HCT116 (cell line): ENCODE results near the gene ZNF236. TPM values are rescaled to one million over a fixed set of nuclear protein-coding genes. Genes with fewer than 3 reads are reported as not detected.

ENCODE experiments used
- ATAC-seq: fragments of 200-7000 bp; cut with Tn5 transposase; 2 replicates; pipeline ENCODE4 v1.9.1; 2020; ENCODE audit warnings: mild to moderate bottlenecking, moderate library complexity
- BruUV-seq: library from RNA; stranded (reverse); fragments of 400-500 nt; replicated peaks from 2 replicates; lab custom pipeline; 2021; lab: Mats Ljungman, UMichigan
- CTCF ChIA-PET: fragments of 300-600 bp; sonication (Branson Sonifier 250); formaldehyde crosslinking; loops from one replicate; lab custom pipeline; 2021; ENCODE audit warnings: antibody characterized with exemption; lab: Charles Lee
- POLR2A ChIA-PET: fragments of 300-600, 350-600 bp; sonication (Branson Sonifier 250); formaldehyde crosslinking; loops from one replicate; lab custom pipeline; 2021; ENCODE audit warnings: antibody characterized with exemption; lab: Charles Lee
- RAD21 ChIA-PET, 2 experiments: fragments of 300-600 bp; sonication (Branson Sonifier 250); formaldehyde crosslinking; loops; one replicate each; lab custom pipeline; 2023; ENCODE audit warnings: low total read pairs in 2 of 2; ENCODE audit not compliant: uncharacterized antibody in 2 of 2, unreplicated experiment in 2 of 2, low non-redundant PET in 1 of 2; lab: Charles Lee
- DNase-seq: peaks from one replicate; pipeline ENCODE4 v3.0.0-alpha.2; 2010; ENCODE audit warnings: low read depth, low spot score
- H2AFZ ChIP-seq: fragments of 200-600 bp; shearing (Covaris generic), sonication (generic); 2 replicates; pipeline ENCODE4 v1.6.1; 2017; ENCODE audit warnings: low read depth, mixed run types, mixed read lengths, antibody characterized with exemption, low read length; ENCODE audit not compliant: poor library complexity, severe bottlenecking
- H3K27ac ChIP-seq: 2 replicates; pipeline ENCODE4 v1.5.1; 2012; ENCODE audit warnings: low read depth, low read length
- H3K27me3 ChIP-seq: fragments of 200-600 bp; sonication (generic); 2 replicates; pipeline ENCODE4 v1.6.1; 2016; ENCODE audit warnings: mixed run types, low read length, mixed read lengths; ENCODE audit not compliant: insufficient read depth
- H3K36me3 ChIP-seq, 2 experiments: fragments of 200-500 bp in 1 of 2; fragments of 200-600 bp in 1 of 2; sonication (Bioruptor generic) in 1 of 2; sonication (generic) in 1 of 2; 2 replicates each; pipeline versions ENCODE4 v1.5.1 to v1.6.1; 2014 to 2016; ENCODE audit warnings: low read length in 2 of 2, inconsistent platforms in 1 of 2, mixed read lengths in 1 of 2, mixed run types in 1 of 2; ENCODE audit not compliant: insufficient read depth in 2 of 2, control insufficient read depth in 1 of 2
- H3K4me1 ChIP-seq, 2 experiments: fragments of 200-600 bp in 1 of 2; sonication (generic) in 1 of 2; 2 replicates each; pipeline versions ENCODE4 v1.5.1 to v1.6.1; 2012 to 2017; ENCODE audit warnings: low read length in 2 of 2, inconsistent platforms in 1 of 2, mild to moderate bottlenecking in 1 of 2, mixed read lengths in 1 of 2, mixed run types in 1 of 2, moderate library complexity in 1 of 2; ENCODE audit not compliant: insufficient read depth in 2 of 2, control insufficient read depth in 1 of 2
- H3K4me2 ChIP-seq: fragments of 200-600 bp; sonication (generic); 2 replicates; pipeline ENCODE4 v1.6.1; 2017; ENCODE audit warnings: mixed run types, low read length, mixed read lengths
- H3K4me3 ChIP-seq, 2 experiments: fragments of 200-600 bp in 1 of 2; sonication (generic) in 1 of 2; replicated peaks in 1 of 2; 2 replicates each; pipeline ENCODE4 v1.5.1; 2011 to 2016; ENCODE audit warnings: low read length in 2 of 2, control low read depth in 1 of 2, low read depth in 1 of 2, mild to moderate bottlenecking in 1 of 2, mixed read lengths in 1 of 2, mixed run types in 1 of 2
- H3K79me2 ChIP-seq: fragments of 200-600 bp; sonication (generic); 2 replicates; pipeline ENCODE4 v1.6.1; 2017; ENCODE audit warnings: mild to moderate bottlenecking, mixed run types, low read length, moderate library complexity, mixed read lengths; ENCODE audit not compliant: insufficient read depth
- H3K9ac ChIP-seq: fragments of 200-600 bp; sonication (generic); 2 replicates; pipeline ENCODE4 v1.6.1; 2016; ENCODE audit warnings: low read length, mixed read lengths
- H3K9me2 ChIP-seq: fragments of 200-600 bp; sonication (generic), shearing (Covaris generic); 2 replicates; pipeline ENCODE4 v1.6.1; 2017; ENCODE audit warnings: mixed run types, mild to moderate bottlenecking, moderate library complexity; ENCODE audit not compliant: insufficient read depth
- H3K9me3 ChIP-seq, 2 experiments: fragments of 200-500 bp in 1 of 2; fragments of 200-600 bp in 1 of 2; sonication (Bioruptor generic) in 1 of 2; sonication (generic) in 1 of 2; 2 replicates each; pipeline ENCODE4 v1.6.1; 2014 to 2017; ENCODE audit warnings: low read length in 2 of 2, mixed read lengths in 2 of 2, inconsistent platforms in 1 of 2, low read depth in 1 of 2, mild to moderate bottlenecking in 1 of 2, mixed run types in 1 of 2, moderate library complexity in 1 of 2; ENCODE audit not compliant: control insufficient read depth in 1 of 2, insufficient read depth in 1 of 2
- H4K20me1 ChIP-seq: fragments of 200-600 bp; sonication (generic), shearing (Covaris generic); 2 replicates; pipeline ENCODE4 v1.6.1; 2017; ENCODE audit warnings: mixed run types, mild to moderate bottlenecking, moderate library complexity; ENCODE audit not compliant: insufficient read depth
- EGR1 ChIP-seq: IDR thresholded peaks from 2 replicates; pipeline ENCODE4 v1.6.1; 2012; ENCODE audit warnings: low read depth
- ELF1 ChIP-seq: IDR thresholded peaks from 2 replicates; pipeline ENCODE4 v1.6.1; 2012; ENCODE audit warnings: low read depth, borderline replicate concordance
- EZH2phosphoT487 ChIP-seq: fragments of 200-600 bp; IDR thresholded peaks from 2 replicates; pipeline ENCODE4 v1.6.1; 2018; ENCODE audit warnings: antibody characterized with exemption, borderline replicate concordance
- MAX ChIP-seq: IDR thresholded peaks from 2 replicates; pipeline ENCODE4 v1.6.1; 2012
- POLR2A ChIP-seq: IDR thresholded peaks from 2 replicates; pipeline ENCODE4 v1.7.0; 2011; ENCODE audit warnings: borderline replicate concordance; ENCODE audit not compliant: insufficient read depth, insufficient read length; ENCODE audit errors: extremely low read depth
- POLR2AphosphoS5 ChIP-seq: IDR thresholded peaks from 2 replicates; pipeline ENCODE4 v1.6.1; 2011; ENCODE audit warnings: mild to moderate bottlenecking, low read depth, low read length, moderate library complexity
- REST ChIP-seq: IDR thresholded peaks from 2 replicates; pipeline ENCODE4 v1.6.1; 2012; ENCODE audit warnings: low read depth
- TCF7L2 ChIP-seq: IDR thresholded peaks from 2 replicates; pipeline ENCODE4 v1.7.0; 2011; ENCODE audit warnings: borderline replicate concordance, inconsistent platforms; ENCODE audit not compliant: insufficient read depth, insufficient read length; ENCODE audit errors: extremely low read depth
- YY1 ChIP-seq: IDR thresholded peaks from 2 replicates; pipeline ENCODE4 v1.6.1; 2011; ENCODE audit warnings: low read length, low read depth, moderate library complexity, mild to moderate bottlenecking; ENCODE audit not compliant: insufficient replicate concordance; ENCODE audit errors: extremely low read depth
- ZBTB33 ChIP-seq: IDR thresholded peaks from 2 replicates; pipeline ENCODE4 v1.6.1; 2011; ENCODE audit warnings: mild to moderate bottlenecking, low read length, moderate library complexity; ENCODE audit not compliant: insufficient replicate concordance; ENCODE audit errors: extremely low read depth
- ZFX ChIP-seq: fragments of 450-650 bp; IDR thresholded peaks from 2 replicates; pipeline ENCODE4 v1.6.1; 2017
- ZNF274 ChIP-seq: fragments of 200-500 bp; sonication (Bioruptor generic); IDR thresholded peaks from 2 replicates; pipeline ENCODE4 v1.6.1; 2014; ENCODE audit warnings: mild to moderate bottlenecking, low read depth, low read length, inconsistent platforms
- intact Hi-C: fragments of 100-400 bp; cut with micrococcal nuclease; formaldehyde crosslinking; loops from 2 replicates; pipeline ENCODE4 v1.10.0; 2022
- total RNA-seq: library from RNA; stranded (reverse); gene quantifications from one replicate; pipeline ENCODE4 v1.2.1, GENCODE V29; 2021; ENCODE audit not compliant: unreplicated experiment

Gene ZNF236
- total RNA-seq, 1 experiment from 2014 or later: 15.0 TPM

- no peak overlapping the region for H3K9ac ChIP-seq
- no peak for DNase-seq
- RAD21 ChIA-PET: no interaction called here
- CTCF ChIA-PET: no interaction called here
- POLR2A ChIA-PET: no interaction called here
- no peaks in the 10 kb centered on the region for H3K36me3 ChIP-seq
- no peak overlapping the region for H3K27ac ChIP-seq
- no peaks in the 10 kb centered on the region for H3K4me1 ChIP-seq
- H3K4me2 ChIP-seq: no peak overlapping the region
- no peaks in the 10 kb centered on the region for H3K9me2 ChIP-seq
- TF ChIP-seq POLR2AphosphoS5 (no peak), TCF7L2 (no peak), ELF1 (no peak), MAX (no peak), EGR1 (no peak), EZH2phosphoT487 (no peak), POLR2A (no peak), ZFX (no peak), ZBTB33 (no peak), REST (no peak), ZNF274 (no peak), YY1 (no peak)
- TF ChIP-seq, all 23 proteins: peak for 0
- ATAC-seq: no peak
- H3K27me3 ChIP-seq: no peaks in the 10 kb centered on the region
- H2AFZ ChIP-seq: no peak overlapping the region
- no peaks in the 10 kb centered on the region for H3K79me2 ChIP-seq
- no peak overlapping the region for H3K4me3 ChIP-seq
- no peaks in the 10 kb centered on the region for H4K20me1 ChIP-seq
- no TSS peak for BruUV-seq
- intact Hi-C loops: loop anchor here (10.0 kb wide), 3 partner anchors 46 to 1976 kb away; partner anchors contain the start of gene MBP
- H3K9me3 ChIP-seq: no peaks in the 10 kb centered on the region
Measured at GRCh38 chr18:77008576-77009315, 186.4 kb downstream of the ZNF236 start.
